Measurements from ENCODE around the gene ANKUB1. TPM values are rescaled to one million over a fixed set of nuclear protein-coding genes. Genes with fewer than 3 reads are reported as not detected.

The ANKUB1 gene
- total RNA-seq, 3 donors from 2014 or later = not detected

GRCh38 chr3:149796026-149796425 is 3.7 kb upstream of the ANKUB1 start:
- no peak for DNase-seq
- intact Hi-C loops (cut with DNase I, micrococcal nuclease) = no loop called here
- no peak for ATAC-seq
- TF ChIP-seq CTCF (IDR thresholded peaks at IDR 0.05) = no peak
- Histone ChIP-seq H3K9me3 (no peaks in the 10 kb centered on the region), H3K4me1 (ENCODE audit: low read depth) (no peaks in the 10 kb centered on the region), H3K4me3 (no peak overlapping the region), H3K36me3 (ENCODE audit: low read depth) (no peaks in the 10 kb centered on the region)

- Histone ChIP-seq H3K4me3 (no peak overlapping the region), H3K9me3 (no peaks in the 10 kb centered on the region), H3K4me1 (ENCODE audit: low read depth) (no peaks in the 10 kb centered on the region), H3K36me3 (ENCODE audit: low read depth) (no peaks in the 10 kb centered on the region)
- TF ChIP-seq CTCF (IDR thresholded peaks at IDR 0.05) = no peak
- no peak for DNase-seq
- intact Hi-C loops (cut with DNase I, micrococcal nuclease) = no loop called here
- ATAC-seq = no peak
Measured at GRCh38 chr3:149790698-149791097, 1.7 kb downstream of the ANKUB1 start.

GRCh38 chr3:149790268-149790667 is 2.1 kb downstream of the ANKUB1 start:
- ATAC-seq (no peak), DNase-seq (no peak)
- no peak for TF ChIP-seq CTCF (IDR thresholded peaks at IDR 0.05)
- H3K4me3 ChIP-seq = no peak overlapping the region
- H3K36me3 ChIP-seq (ENCODE audit: low read depth) = no peaks in the 10 kb centered on the region
- H3K4me1 ChIP-seq (ENCODE audit: low read depth) = no peaks in the 10 kb centered on the region
- intact Hi-C loops (cut with DNase I, micrococcal nuclease) = no loop called here
- no peaks in the 10 kb centered on the region for H3K9me3 ChIP-seq

GRCh38 chr3:149784064-149784704 is 8.2 kb downstream of the ANKUB1 start:
- TF ChIP-seq CTCF (IDR thresholded peaks at IDR 0.05) = no peak
- Histone ChIP-seq H3K9me3 (no peaks in the 10 kb centered on the region), H3K4me3 (no peak overlapping the region), H3K4me1 (ENCODE audit: low read depth) (no peaks in the 10 kb centered on the region), H3K36me3 (ENCODE audit: low read depth) (no peaks in the 10 kb centered on the region)
- intact Hi-C loops (cut with DNase I, micrococcal nuclease) = no loop called here
- no peak for DNase-seq
- no peak for ATAC-seq

- ATAC-seq = no peak
Measured at GRCh38 chr3:149783576-149783975, 8.8 kb downstream of the ANKUB1 start.

More at GRCh38 chr3:149783576-149783975, 8.8 kb downstream of the ANKUB1 start:
- no peak overlapping the region for H3K4me3 ChIP-seq
- H3K4me1 ChIP-seq (ENCODE audit: low read depth) = no peaks in the 10 kb centered on the region
- no peaks in the 10 kb centered on the region for H3K9me3 ChIP-seq
- no peaks in the 10 kb centered on the region for H3K36me3 ChIP-seq (ENCODE audit: low read depth)
- intact Hi-C loops (cut with DNase I, micrococcal nuclease) = no loop called here
- no peak for DNase-seq
- TF ChIP-seq CTCF (IDR thresholded peaks at IDR 0.05) = no peak

Data from mucosa of descending colon (tissue), 3 donors.